Measurements from ENCODE around the gene SH3BP4. TPM values are rescaled to one million over a fixed set of nuclear protein-coding genes. Genes with fewer than 3 reads are reported as not detected.

SH3BP4 gene
- total RNA-seq, 4 donors from 2014 or later = 11.0 to 22.9 (median 18.7) TPM

- H3K4me3 ChIP-seq = no peak overlapping the region
Measured at GRCh38 chr2:235061656-235062055, 109.8 kb downstream of the SH3BP4 start.

DNA sequence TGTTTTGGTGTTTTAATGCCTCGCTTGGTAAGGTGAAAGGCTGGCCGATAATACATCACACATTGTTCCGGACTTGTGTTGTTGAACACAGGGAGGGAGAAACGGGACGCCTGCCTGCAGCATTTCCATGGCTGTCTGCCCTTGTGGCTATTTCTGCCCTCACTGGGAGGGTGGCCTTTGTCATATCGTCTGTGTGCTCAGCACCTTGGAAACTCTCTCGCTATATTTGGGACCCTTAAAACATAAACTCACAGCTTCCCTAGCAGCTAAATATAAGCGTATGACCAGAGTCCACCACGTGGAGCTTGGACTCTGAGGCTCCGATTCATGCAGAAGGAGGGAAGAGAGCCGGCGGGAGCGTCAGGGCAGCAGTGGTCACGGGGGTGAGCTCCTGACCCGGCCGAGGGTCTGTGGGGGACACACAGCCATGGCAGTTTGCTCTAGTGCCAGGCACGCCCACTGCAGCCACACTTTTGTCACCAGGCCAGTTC, 111.7 kb downstream of the SH3BP4 start:
- no peak for TF ChIP-seq POLR2A (IDR thresholded peaks at IDR 0.05)
- TF ChIP-seq, protein P1, sequence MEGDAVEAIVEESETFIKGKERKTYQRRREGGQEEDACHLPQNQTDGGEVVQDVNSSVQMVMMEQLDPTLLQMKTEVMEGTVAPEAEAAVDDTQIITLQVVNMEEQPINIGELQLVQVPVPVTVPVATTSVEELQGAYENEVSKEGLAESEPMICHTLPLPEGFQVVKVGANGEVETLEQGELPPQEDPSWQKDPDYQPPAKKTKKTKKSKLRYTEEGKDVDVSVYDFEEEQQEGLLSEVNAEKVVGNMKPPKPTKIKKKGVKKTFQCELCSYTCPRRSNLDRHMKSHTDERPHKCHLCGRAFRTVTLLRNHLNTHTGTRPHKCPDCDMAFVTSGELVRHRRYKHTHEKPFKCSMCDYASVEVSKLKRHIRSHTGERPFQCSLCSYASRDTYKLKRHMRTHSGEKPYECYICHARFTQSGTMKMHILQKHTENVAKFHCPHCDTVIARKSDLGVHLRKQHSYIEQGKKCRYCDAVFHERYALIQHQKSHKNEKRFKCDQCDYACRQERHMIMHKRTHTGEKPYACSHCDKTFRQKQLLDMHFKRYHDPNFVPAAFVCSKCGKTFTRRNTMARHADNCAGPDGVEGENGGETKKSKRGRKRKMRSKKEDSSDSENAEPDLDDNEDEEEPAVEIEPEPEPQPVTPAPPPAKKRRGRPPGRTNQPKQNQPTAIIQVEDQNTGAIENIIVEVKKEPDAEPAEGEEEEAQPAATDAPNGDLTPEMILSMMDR (IDR thresholded peaks at IDR 0.05) = no peak
- 61 to 63% methylated on average over 5 of the region's 17 CpGs for WGBS, 2 donors
- Histone ChIP-seq H3K9me3 (no peaks in the 10 kb centered on the region), H3K36me3 (no peaks in the 10 kb centered on the region), H3K27me3 (peaks cover 0 to 19% (median 0%) of the 10 kb centered on the region in 4 donors), H3K4me1 (no peaks in the 10 kb centered on the region), H3K27ac (no peak overlapping the region), H3K4me3 (no peak overlapping the region)
- no peak for DNase-seq
- intact Hi-C loops (cut with DNase I) = no loop called here

More at GRCh38 chr2:235061656-235062055, 109.8 kb downstream of the SH3BP4 start:
- Histone ChIP-seq H3K4me1 (no peaks in the 10 kb centered on the region), H3K27ac (no peak overlapping the region), H3K27me3 (peaks cover 0 to 16% (median 0%) of the 10 kb centered on the region in 4 donors), H3K9me3 (no peaks in the 10 kb centered on the region), H3K36me3 (no peaks in the 10 kb centered on the region)
- intact Hi-C loops (cut with DNase I) = no loop called here
- TF ChIP-seq, protein P1 (IDR thresholded peaks at IDR 0.05) = no peak
- no peak for TF ChIP-seq POLR2A (IDR thresholded peaks at IDR 0.05)
- 76 to 84% methylated on average over 7 to 8 of the region's 10 CpGs for WGBS, 2 donors
- DNase-seq = no peak

GRCh38 chr2:235064976-235065375, 113.2 kb downstream of the SH3BP4 start:
- DNase-seq = no peak

DNA sequence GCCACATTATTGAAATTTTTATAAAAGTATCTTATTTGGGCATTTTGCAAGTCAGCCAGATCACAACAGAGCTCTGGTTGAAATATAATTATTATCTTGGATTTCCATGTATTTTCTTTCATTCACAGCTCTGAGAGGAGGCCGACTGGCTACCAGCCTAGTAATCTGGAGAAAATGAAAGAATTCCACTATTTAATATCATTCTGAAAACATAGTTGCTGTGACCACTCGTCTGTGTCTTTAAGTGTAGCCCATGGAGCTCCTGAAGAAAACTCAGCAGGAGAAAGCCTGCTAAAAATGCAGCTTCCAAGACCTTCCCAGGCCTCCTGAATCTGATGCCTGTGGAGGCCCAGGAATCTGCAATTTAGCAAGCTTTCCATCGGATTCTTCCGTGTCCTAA, 114.7 kb downstream of the SH3BP4 start:
- WGBS, 2 donors = 76 to 81% methylated on average over 4 of the region's 4 CpGs
- intact Hi-C loops (cut with DNase I) = no loop called here
- no peak for TF ChIP-seq POLR2A (IDR thresholded peaks at IDR 0.05)
- TF ChIP-seq, protein P1 (IDR thresholded peaks at IDR 0.05) = no peak
- H3K4me3 ChIP-seq = no peak overlapping the region
- DNase-seq = no peak
- no peaks in the 10 kb centered on the region for H3K9me3 ChIP-seq
- H3K4me1 ChIP-seq = peaks cover 0 to 11% (median 0%) of the 10 kb centered on the region in 3 donors
- peaks cover 0 to 19% (median 0%) of the 10 kb centered on the region in 4 donors for H3K27me3 ChIP-seq
- H3K27ac ChIP-seq = no peak overlapping the region
- H3K36me3 ChIP-seq = no peaks in the 10 kb centered on the region

More at GRCh38 chr2:235064976-235065375, 113.2 kb downstream of the SH3BP4 start:
- H3K4me1 ChIP-seq = peaks cover 0 to 4% (median 0%) of the 10 kb centered on the region in 3 donors
- peaks cover 0 to 19% (median 0%) of the 10 kb centered on the region in 4 donors for H3K27me3 ChIP-seq
- no peaks in the 10 kb centered on the region for H3K9me3 ChIP-seq
- intact Hi-C loops (cut with DNase I) = no loop called here
- H3K4me3 ChIP-seq = no peak overlapping the region
- no peaks in the 10 kb centered on the region for H3K36me3 ChIP-seq
- no peak overlapping the region for H3K27ac ChIP-seq
- WGBS, 2 donors = 56 to 60% methylated on average over 7 of the region's 7 CpGs
- TF ChIP-seq POLR2A (IDR thresholded peaks at IDR 0.05) = no peak
- TF ChIP-seq, protein P1 (IDR thresholded peaks at IDR 0.05) = no peak

- TF ChIP-seq, protein P1 (IDR thresholded peaks at IDR 0.05) = no peak
- TF ChIP-seq POLR2A (IDR thresholded peaks at IDR 0.05) = no peak
- no peak for DNase-seq
- H3K4me1 ChIP-seq = peaks cover 0 to 11% (median 0%) of the 10 kb centered on the region in 3 donors
- no peak overlapping the region for H3K27ac ChIP-seq
- no peaks in the 10 kb centered on the region for H3K9me3 ChIP-seq
- 76 to 94% methylated on average over 4 of the region's 4 CpGs for whole genome bisulfite sequencing, 2 donors
- H3K36me3 ChIP-seq = no peaks in the 10 kb centered on the region
- intact Hi-C loops (cut with DNase I) = no loop called here
- no peak overlapping the region for H3K4me3 ChIP-seq
- peaks cover 0 to 19% (median 0%) of the 10 kb centered on the region in 4 donors for H3K27me3 ChIP-seq
Measured at GRCh38 chr2:235066895-235067294, 115.1 kb downstream of the SH3BP4 start.

Data from esophagus squamous epithelium (tissue), 5 donors.